Natural killer cell (primary cell): Measurements from ENCODE around the gene SIGLEC7. TPM values are rescaled to one million over a fixed set of nuclear protein-coding genes. Genes with fewer than 3 reads are reported as not detected.

Source experiments
- ATAC-seq, 3 donors: fragments of 150-1000 bp in 2 of 3; fragments of 200-7000 bp in 1 of 3; cut with Tn5 transposase; 1 replicate in 1 of 3; 2 replicates in 2 of 3; pipeline ENCODE4 v1.10.0; 2021; ENCODE audit warnings: mild to moderate bottlenecking in 2 of 3, moderate library complexity in 2 of 3
- DNase-seq, 2 donors: peaks; one replicate each; pipeline versions ENCODE4 v3.0.0 to v3.0.0-alpha.2; 2013 to 2021; ENCODE audit warnings: mixed read lengths in 1 of 2
- H3K27ac ChIP-seq: one replicate; pipeline ENCODE4 v1.5.1; 2013; ENCODE audit warnings: mild to moderate bottlenecking, low read length
- H3K27me3 ChIP-seq: one replicate; pipeline ENCODE4 v1.6.1; 2013; ENCODE audit warnings: low read length; ENCODE audit not compliant: control insufficient read depth, insufficient read depth
- H3K36me3 ChIP-seq: one replicate; pipeline ENCODE4 v1.6.1; 2013; ENCODE audit warnings: low read length; ENCODE audit not compliant: control insufficient read depth, insufficient read depth
- H3K4me1 ChIP-seq: one replicate; pipeline ENCODE4 v1.6.1; 2013; ENCODE audit warnings: low read length; ENCODE audit not compliant: control insufficient read depth, insufficient read depth
- H3K4me3 ChIP-seq: one replicate; pipeline ENCODE4 v1.5.1; 2013; ENCODE audit warnings: low read length
- H3K9me3 ChIP-seq: one replicate; pipeline ENCODE4 v1.6.1; 2013; ENCODE audit warnings: low read length; ENCODE audit not compliant: control insufficient read depth, insufficient read depth
- H3K27ac Mint-ChIP-seq, 2 donors: one replicate each; pipeline ENCODE4 v1.8.0; 2022; ENCODE audit warnings: mild to moderate bottlenecking in 2 of 2, mixed read lengths in 2 of 2, moderate library complexity in 1 of 2
- H3K27me3 Mint-ChIP-seq, 2 donors: one replicate each; pipeline ENCODE4 v1.8.0; 2022; ENCODE audit warnings: low read depth in 2 of 2, mixed read lengths in 2 of 2
- H3K36me3 Mint-ChIP-seq: one replicate; pipeline ENCODE4 v1.8.0; 2022; ENCODE audit warnings: mixed read lengths
- H3K4me1 Mint-ChIP-seq, 2 donors: one replicate each; pipeline ENCODE4 v1.8.0; 2022; ENCODE audit warnings: mixed read lengths in 2 of 2
- H3K4me3 Mint-ChIP-seq: one replicate; pipeline ENCODE4 v1.8.0; 2022; ENCODE audit warnings: mild to moderate bottlenecking, moderate library complexity, mixed read lengths
- H3K9me3 Mint-ChIP-seq, 2 donors: one replicate each; pipeline ENCODE4 v1.8.0; 2022; ENCODE audit warnings: mixed read lengths in 2 of 2
- CTCF ChIP-seq: fragments of 200-600 bp; IDR thresholded peaks from one replicate; pipeline ENCODE4 v1.8.0; 2022; ENCODE audit warnings: antibody characterized with exemption
- WGBS: methylation state at CpG from one replicate; pipeline ENCODE4 v1.1.7; 2013; ENCODE audit warnings: missing lambda C conversion rate; ENCODE audit not compliant: insufficient coverage; 5-methylcytosine and 5-hydroxymethylcytosine counted together
- intact Hi-C: fragments of 100-400 bp; cut with micrococcal nuclease; formaldehyde crosslinking; loops from one replicate; pipeline ENCODE4 v1.14.2; 2022
- total RNA-seq, 4 donors: library from RNA; stranded (reverse); fragments of 120-200 nt in 1 of 4; gene quantifications; one replicate each; pipeline versions ENCODE4 v1.2.3 to v1.2.4, GENCODE V29; 2013 to 2022

The SIGLEC7 gene
- total RNA-seq, 3 donors from 2014 or later (not counting 1 experiment from before 2014, with no cell fraction given), result 48.6 to 56.0 (median 49.5) TPM

DNA sequence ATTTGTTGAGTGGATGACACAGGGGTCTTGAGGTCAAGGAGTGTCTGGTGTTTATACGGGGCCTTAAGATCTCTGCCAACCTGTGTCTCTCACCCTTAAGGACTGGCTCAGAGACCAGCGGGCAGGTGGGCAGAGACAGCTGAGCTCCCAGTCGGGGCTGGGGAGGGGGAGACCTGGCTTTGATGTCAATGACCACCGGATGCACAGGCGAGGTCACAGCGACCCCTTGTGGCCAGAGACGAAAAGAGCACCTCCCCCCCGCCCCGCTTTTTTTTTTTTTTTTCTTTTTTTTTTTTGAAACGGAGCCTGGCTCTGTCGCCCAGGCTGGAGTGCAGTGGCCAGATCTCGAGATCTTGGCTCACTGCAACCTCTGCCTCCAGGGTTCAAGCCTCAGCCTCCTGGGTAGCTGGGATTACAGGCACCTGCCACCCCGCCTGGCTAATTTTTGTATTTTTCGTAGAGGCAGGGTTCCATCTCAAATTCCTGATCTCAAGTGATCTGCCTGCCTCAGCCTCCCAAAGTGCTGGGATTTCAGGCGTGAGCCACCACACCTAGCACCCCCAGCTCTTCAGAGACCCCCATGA lies 47.3 kb upstream of the SIGLEC7 start:
- intact Hi-C loops, result loop anchor here (5.0 to 10.0 kb wide), 2 partner anchors 72 to 160 kb away; no protein-coding TSS in a partner anchor
- Histone ChIP-seq H3K27ac (no peak overlapping the region), H3K27me3 (no peaks in the 10 kb centered on the region), H3K4me1 (peaks cover 29% of the 10 kb centered on the region), H3K36me3 (peaks cover 9% of the 10 kb centered on the region), H3K9me3 (no peaks in the 10 kb centered on the region), H3K4me3 (no peak overlapping the region)
- peak; percentile 32 to 68 for DNase-seq
- Mint-ChIP-seq H3K4me1 (peaks cover 16 to 22% of the 10 kb centered on the region in 2 donors), H3K27me3 (no peaks in the 10 kb centered on the region), H3K27ac (no peak overlapping the region), H3K4me3 (no peak overlapping the region), H3K9me3 (no peaks in the 10 kb centered on the region), H3K36me3 (no peaks in the 10 kb centered on the region)
- 47% methylated on average over 15 of the region's 15 CpGs for WGBS
- ATAC-seq, result peak in 1 of 3 donors; percentile 32
- peak; percentile 78 for TF ChIP-seq CTCF

- no peaks in the 10 kb centered on the region for H3K36me3 Mint-ChIP-seq
- H3K4me3 ChIP-seq, result no peak overlapping the region
- intact Hi-C loops, result loop anchor here (10.0 kb wide), 1 partner anchor 162 kb away; no protein-coding TSS in a partner anchor
- no peaks in the 10 kb centered on the region for H3K27me3 Mint-ChIP-seq
- H3K27ac ChIP-seq, result no peak overlapping the region
- H3K4me3 Mint-ChIP-seq, result no peak overlapping the region
- ATAC-seq (no peak), DNase-seq (peak in 1 of 2 donors; percentile 21)
- no peaks in the 10 kb centered on the region for H3K27me3 ChIP-seq
- peaks cover 17% of the 10 kb centered on the region for H3K36me3 ChIP-seq
- WGBS, result 89% methylated on average over 6 of the region's 6 CpGs
- peaks cover 29% of the 10 kb centered on the region for H3K4me1 ChIP-seq
- H3K9me3 Mint-ChIP-seq, result no peaks in the 10 kb centered on the region
- H3K9me3 ChIP-seq, result no peaks in the 10 kb centered on the region
- peaks cover 19 to 26% of the 10 kb centered on the region in 2 donors for H3K4me1 Mint-ChIP-seq
- TF ChIP-seq CTCF, result no peak
- H3K27ac Mint-ChIP-seq, result peak overlapping the region in 1 of 2 donors; percentile 14
Observed at GRCh38 chr19:51096473-51097165, 45.5 kb upstream of the SIGLEC7 start.

GRCh38 chr19:51097166-51097738 lies 44.8 kb upstream of the SIGLEC7 start:
- peaks cover 19 to 26% of the 10 kb centered on the region in 2 donors for H3K4me1 Mint-ChIP-seq
- no peak overlapping the region for H3K27ac ChIP-seq
- peak overlapping the region; percentile 21 for H3K4me3 Mint-ChIP-seq
- peaks cover 21% of the 10 kb centered on the region for H3K36me3 ChIP-seq
- ATAC-seq (peak; percentile 59 to 70 (median 61)), DNase-seq (peak; percentile 67 to 78)
- peak overlapping the region in 1 of 2 donors; percentile 14 for H3K27ac Mint-ChIP-seq
- H3K9me3 ChIP-seq, result no peaks in the 10 kb centered on the region
- WGBS, result 21% methylated on average over 5 of the region's 8 CpGs
- no peaks in the 10 kb centered on the region for H3K27me3 Mint-ChIP-seq
- no peaks in the 10 kb centered on the region for H3K27me3 ChIP-seq
- H3K4me3 ChIP-seq, result no peak overlapping the region
- TF ChIP-seq CTCF, result peak; percentile 47
- H3K4me1 ChIP-seq, result peaks cover 29% of the 10 kb centered on the region
- no peaks in the 10 kb centered on the region for H3K36me3 Mint-ChIP-seq
- intact Hi-C loops, result loop anchor here (10.0 kb wide), 1 partner anchor 162 kb away; no protein-coding TSS in a partner anchor
- no peaks in the 10 kb centered on the region for H3K9me3 Mint-ChIP-seq
